ENCODE data around the gene OR5D13. TPM values are rescaled to one million over a fixed set of nuclear protein-coding genes. Genes with fewer than 3 reads are reported as not detected.

Gene OR5D13
- polyA plus RNA-seq, 1 donor (not counting 4 experiments of a cell fraction or from before 2014, with no cell fraction given), result not detected

DNA sequence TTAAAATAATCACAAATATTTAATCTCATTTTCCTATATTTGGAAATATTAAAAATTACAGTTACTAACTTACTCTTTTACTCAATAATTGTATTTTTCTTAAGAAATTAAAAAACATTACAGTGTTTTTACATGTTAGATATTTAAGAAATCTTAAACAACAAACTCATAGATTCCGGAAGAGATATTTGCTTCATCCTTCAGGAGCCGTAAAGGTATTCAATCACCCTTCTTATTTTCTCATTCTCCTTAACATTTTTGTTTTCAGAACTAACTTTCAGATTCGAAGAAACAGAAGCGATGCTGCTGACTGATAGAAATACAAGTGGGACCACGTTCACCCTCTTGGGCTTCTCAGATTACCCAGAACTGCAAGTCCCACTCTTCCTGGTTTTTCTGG is 46.1 kb downstream of the OR5D13 start, which contains the start of gene OR5D18:
OR5D18 (plus strand) TSS at position 301 of the 400 bp plus-strand sequence; CDS start at position 301, 0 bp downstream.
- Histone ChIP-seq H3K4me2 (ENCODE audit: control insufficient read depth, extremely low read depth, insufficient read depth, low read depth, low read length) (no peak within 1 kb of the TSS), H3K4me3 (ENCODE audit: control insufficient read depth in 2 of 3, extremely low read depth in 1 of 3, insufficient read depth in 2 of 3, low read depth in 1 of 3, low read length in 3 of 3) (no peak within 1 kb of the TSS), H3K79me2 (ENCODE audit: control insufficient read depth, insufficient read depth, low read length) (no peaks in the 10 kb centered on the region), H3K9me1 (ENCODE audit: control insufficient read depth, extremely low read depth, insufficient read depth, low read length) (no peaks in the 10 kb centered on the region), H3K36me3 (ENCODE audit: control insufficient read depth in 2 of 2, extremely low read depth in 1 of 2, insufficient read depth in 2 of 2, low read length in 2 of 2) (no peaks in the 10 kb centered on the region), H3K9ac (ENCODE audit: control insufficient read depth, extremely low read depth, insufficient read depth, low read length) (no peak within 1 kb of the TSS), H3K4me1 (ENCODE audit: control insufficient read depth, extremely low read depth, insufficient read depth, low read length) (no peaks in the 10 kb centered on the region), H2AFZ (ENCODE audit: control insufficient read depth, low read length) (no peak within 1 kb of the TSS), H3K27me3 (ENCODE audit: control insufficient read depth, extremely low read depth, insufficient read depth, low read length) (no peaks in the 10 kb centered on the region), H3K9me3 (ENCODE audit: control insufficient read depth, low read depth, low read length) (no peaks in the 10 kb centered on the region), H3K27ac (ENCODE audit: control insufficient read depth, insufficient read depth, low read length) (no peak within 1 kb of the TSS), H4K20me1 (ENCODE audit: control insufficient read depth, extremely low read depth, insufficient read depth, low read length) (no peaks in the 10 kb centered on the region)
- no peak for DNase-seq (ENCODE audit: low read depth, low spot score)
- no peak for FAIRE-seq
- dilution Hi-C loops (cut with MboI; ENCODE audit: extremely low pct_ligation_motif_present, low sequenced_read_pairs), result no loop called here
- TF ChIP-seq, protein P1, sequence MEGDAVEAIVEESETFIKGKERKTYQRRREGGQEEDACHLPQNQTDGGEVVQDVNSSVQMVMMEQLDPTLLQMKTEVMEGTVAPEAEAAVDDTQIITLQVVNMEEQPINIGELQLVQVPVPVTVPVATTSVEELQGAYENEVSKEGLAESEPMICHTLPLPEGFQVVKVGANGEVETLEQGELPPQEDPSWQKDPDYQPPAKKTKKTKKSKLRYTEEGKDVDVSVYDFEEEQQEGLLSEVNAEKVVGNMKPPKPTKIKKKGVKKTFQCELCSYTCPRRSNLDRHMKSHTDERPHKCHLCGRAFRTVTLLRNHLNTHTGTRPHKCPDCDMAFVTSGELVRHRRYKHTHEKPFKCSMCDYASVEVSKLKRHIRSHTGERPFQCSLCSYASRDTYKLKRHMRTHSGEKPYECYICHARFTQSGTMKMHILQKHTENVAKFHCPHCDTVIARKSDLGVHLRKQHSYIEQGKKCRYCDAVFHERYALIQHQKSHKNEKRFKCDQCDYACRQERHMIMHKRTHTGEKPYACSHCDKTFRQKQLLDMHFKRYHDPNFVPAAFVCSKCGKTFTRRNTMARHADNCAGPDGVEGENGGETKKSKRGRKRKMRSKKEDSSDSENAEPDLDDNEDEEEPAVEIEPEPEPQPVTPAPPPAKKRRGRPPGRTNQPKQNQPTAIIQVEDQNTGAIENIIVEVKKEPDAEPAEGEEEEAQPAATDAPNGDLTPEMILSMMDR (optimal IDR thresholded peaks at IDR 0.05 in 1 of 3, IDR thresholded peaks at IDR 0.05 in 1 of 3, conservative IDR thresholded peaks at IDR 0.05 in 1 of 3; ENCODE audit: extremely low read depth in 1 of 3, insufficient read depth in 2 of 3, low read length in 3 of 3), result no peak
- no peak for TF ChIP-seq EZH2 (IDR thresholded peaks at IDR 0.05; ENCODE audit: low read length)

Other genes with a start within 250 kb of the OR5D13 start
- gene OR4C15, start 219.0 kb upstream of the OR5D13 start, polyA plus RNA-seq, result not detected in 3 replicates
- gene OR4C16, start 201.3 kb upstream of the OR5D13 start, polyA plus RNA-seq, result not detected in 3 replicates
- gene OR4C11, start 165.8 kb upstream of the OR5D13 start, polyA plus RNA-seq, result not detected in 3 replicates
- not detected in 3 replicates for gene OR4P4, start 138.3 kb upstream of the OR5D13 start, polyA plus RNA-seq
- gene OR4S2, start 125.1 kb upstream of the OR5D13 start, polyA plus RNA-seq, result not detected in 3 replicates
- gene OR4C6, start 111.2 kb upstream of the OR5D13 start, polyA plus RNA-seq, result not detected in 3 replicates
- not detected in 3 replicates for gene OR5D14, start 22.1 kb downstream of the OR5D13 start, polyA plus RNA-seq
- gene OR5L1, start 37.9 kb downstream of the OR5D13 start, polyA plus RNA-seq, result not detected in 3 replicates
- gene OR5D18, start 46.2 kb downstream of the OR5D13 start, polyA plus RNA-seq, result not detected in 3 replicates
- gene OR5L2, start 53.8 kb downstream of the OR5D13 start, polyA plus RNA-seq, result not detected in 3 replicates
- gene OR5D16, start 65.3 kb downstream of the OR5D13 start, polyA plus RNA-seq, result not detected in 3 replicates
- not detected in 3 replicates for gene TRIM51, start 109.9 kb downstream of the OR5D13 start, polyA plus RNA-seq
- gene OR5W2, start 141.1 kb downstream of the OR5D13 start, polyA plus RNA-seq, result not detected in 3 replicates
- not detected in 3 replicates for gene OR5I1, start 163.0 kb downstream of the OR5D13 start, polyA plus RNA-seq
- gene OR10AG1, start 196.5 kb downstream of the OR5D13 start, polyA plus RNA-seq, result not detected in 3 replicates
- not detected in 3 replicates for gene OR5F1, start 221.2 kb downstream of the OR5D13 start, polyA plus RNA-seq

All from keratinocyte (primary cell).